GM12878 (cell line): ENCODE measurements around the gene SPATA32. TPM values are rescaled to one million over a fixed set of nuclear protein-coding genes. Genes with fewer than 3 reads are reported as not detected.

Source experiments
- ATAC-seq: fragments of 200-7000 bp; cut with Tn5 transposase; 3 replicates; pipeline ENCODE4 v1.9.1; 2020; ENCODE audit warnings: mild to moderate bottlenecking, moderate library complexity
- BruUV-seq: library from RNA; stranded (reverse); fragments of 400-500 nt; replicated peaks from 2 replicates; lab custom pipeline; 2021; lab: Mats Ljungman, UMichigan
- CTCF ChIA-PET: fragments of 300-600 bp; sonication (Branson Sonifier 250); formaldehyde crosslinking; extraction: SDS; loops from one replicate; lab custom pipeline; 2021; ENCODE audit warnings: inconsistent platforms; lab: Yijun Ruan, JAX
- POLR2A ChIA-PET: fragments of 350-600 bp; formaldehyde crosslinking; extraction: SDS; loops from one replicate; lab custom pipeline; 2021; ENCODE audit warnings: inconsistent platforms; lab: Charles Lee
- RAD21 ChIA-PET: fragments of 300-600 bp; sonication (Branson Sonifier 250); formaldehyde crosslinking; loops from one replicate; lab custom pipeline; 2023; ENCODE audit warnings: antibody characterized with exemption; ENCODE audit not compliant: unreplicated experiment; lab: Charles Lee
- SMC1A ChIA-PET: fragments of 300-600 bp; sonication (Branson Sonifier 250); formaldehyde crosslinking; loops from one replicate; lab custom pipeline; 2023; ENCODE audit not compliant: unreplicated experiment, uncharacterized antibody; lab: Charles Lee
- DNase-seq: peaks from one replicate; pipeline ENCODE4 v3.0.0-alpha.2; 2011; ENCODE audit warnings: low read depth, low spot score
- FAIRE-seq: peaks from 3 replicates; lab custom pipeline; 2011; peaks lifted over from hg19 to GRCh38; lab: Jason Lieb, UNC
- H2AFZ ChIP-seq: 2 replicates; pipeline ENCODE4 v1.6.0; 2011; ENCODE audit warnings: low read depth, low read length, control low read depth; ENCODE audit not compliant: control insufficient read depth
- H3K27ac ChIP-seq: 2 replicates; pipeline ENCODE4 v1.5.1; 2011; ENCODE audit warnings: control low read depth; ENCODE audit not compliant: control insufficient read depth, insufficient read depth
- H3K27me3 ChIP-seq, 2 experiments: replicated peaks in 1 of 2; 2 replicates each; pipeline versions ENCODE4 v1.6.0 to v1.6.1; 2011; ENCODE audit warnings: low read length in 1 of 2; ENCODE audit not compliant: control insufficient read depth in 2 of 2, insufficient read depth in 2 of 2
- H3K36me3 ChIP-seq, 2 experiments: 2 replicates each; pipeline ENCODE4 v1.5.1; 2011; ENCODE audit warnings: low read length in 1 of 2; ENCODE audit not compliant: control insufficient read depth in 2 of 2, insufficient read depth in 2 of 2
- H3K4me1 ChIP-seq: 2 replicates; pipeline ENCODE4 v1.6.1; 2011; ENCODE audit warnings: mild to moderate bottlenecking, low read length, moderate library complexity, mixed read lengths; ENCODE audit not compliant: control insufficient read depth, insufficient read depth
- H3K4me2 ChIP-seq: 2 replicates; pipeline ENCODE4 v1.6.0; 2011; ENCODE audit warnings: control low read depth; ENCODE audit not compliant: control insufficient read depth, insufficient read depth
- H3K4me3 ChIP-seq: fragments of 200-600 bp; sonication (generic); 2 replicates; pipeline ENCODE4 v1.5.1; 2016
- H3K79me2 ChIP-seq: 2 replicates; pipeline ENCODE4 v1.6.0; 2011; ENCODE audit warnings: low read length; ENCODE audit not compliant: control insufficient read depth, insufficient read depth
- H3K9ac ChIP-seq: 2 replicates; pipeline ENCODE4 v1.8.0; 2011; ENCODE audit warnings: low read length, control low read depth, mixed read lengths; ENCODE audit not compliant: control insufficient read depth, insufficient read depth
- H3K9me3 ChIP-seq: replicated peaks from 3 replicates; pipeline ENCODE4 v1.5.1; 2011; ENCODE audit warnings: mild to moderate bottlenecking, low read length; ENCODE audit not compliant: control insufficient read depth, insufficient read depth
- H4K20me1 ChIP-seq: 2 replicates; pipeline ENCODE4 v1.6.0; 2011; ENCODE audit not compliant: control insufficient read depth, insufficient read depth
- EZH2 ChIP-seq: IDR thresholded peaks from 2 replicates; pipeline ENCODE4 v1.6.1; 2012; ENCODE audit warnings: low read depth, mild to moderate bottlenecking, control low read depth, inconsistent platforms, low read length, borderline replicate concordance; ENCODE audit not compliant: control insufficient read depth
- FOXM1 ChIP-seq: IDR thresholded peaks from 2 replicates; pipeline ENCODE4 v1.6.1; 2012; ENCODE audit warnings: low read depth, mild to moderate bottlenecking, inconsistent platforms, low read length, moderate library complexity
- IRF4 ChIP-seq: IDR thresholded peaks from 2 replicates; pipeline ENCODE4 v1.6.1; 2011; ENCODE audit warnings: low read depth, low read length
- NR2C2 ChIP-seq: IDR thresholded peaks from 2 replicates; pipeline ENCODE4 v1.6.1; 2011; ENCODE audit warnings: borderline replicate concordance, low read depth; ENCODE audit not compliant: control insufficient read depth, insufficient read length
- PAX5 ChIP-seq: IDR thresholded peaks from 2 replicates; pipeline ENCODE4 v1.6.1; 2011; ENCODE audit warnings: low read depth, low read length, borderline replicate concordance
- PML ChIP-seq: IDR thresholded peaks from 2 replicates; pipeline ENCODE4 v1.6.1; 2012; ENCODE audit warnings: low read length, inconsistent platforms
- RB1 ChIP-seq: fragments of 450-650 bp; formaldehyde crosslinking; IDR thresholded peaks from 2 replicates; pipeline ENCODE4 v1.6.1; 2017; ENCODE audit warnings: mild to moderate bottlenecking, borderline replicate concordance
- SRF ChIP-seq, 2 experiments: IDR thresholded peaks; 2 replicates each; pipeline ENCODE4 v1.6.1; 2011; ENCODE audit warnings: low read depth in 2 of 2, low read length in 2 of 2, mild to moderate bottlenecking in 1 of 2, moderate library complexity in 1 of 2
- ZBED1 ChIP-seq: IDR thresholded peaks from 2 replicates; pipeline ENCODE4 v1.6.1; 2016; ENCODE audit warnings: borderline replicate concordance
- ZNF207 ChIP-seq: fragments of 450-650 bp; IDR thresholded peaks from 2 replicates; pipeline ENCODE4 v1.6.1; 2014; ENCODE audit warnings: antibody characterized with exemption, mild to moderate bottlenecking, borderline replicate concordance
- WGBS: methylation state at CpG from one replicate; pipeline ENCODE4 v1.1.6; 2016; ENCODE audit warnings: low lambda C conversion rate; ENCODE audit not compliant: insufficient replicate concordance, insufficient coverage; ENCODE audit errors: missing lambda C conversion rate; 5-methylcytosine and 5-hydroxymethylcytosine counted together
- in situ Hi-C: fragments of 300-500 bp; cut with MboI; formaldehyde crosslinking; loops from 9 replicates; pipeline ENCODE4 v1.14.3; 2018; ENCODE audit warnings: mixed read lengths
- intact Hi-C: fragments of 100-400 bp; cut with micrococcal nuclease; formaldehyde crosslinking; loops from one replicate; pipeline ENCODE4 v1.14.2; 2022; ENCODE audit not compliant: unreplicated experiment
- polyA plus RNA-seq, 11 experiments: library from polyadenylated mRNA; depleted of rRNA in 4 of 11; unstranded in 6 of 11; stranded (reverse) in 5 of 11; fragments of >200 nt; fragmentation: Nextera tagmentation in 4 of 11; fragmentation: Illumina TruSeq in 1 of 11; extraction: Ambion mirVana in 4 of 11; extraction: Trizol in 1 of 11; gene quantifications; 1 replicate in 1 of 11; 2 replicates in 10 of 11; pipeline versions ENCODE4 v1.2.1 to v1.2.3, GENCODE V29; 2011 to 2016; ENCODE audit warnings: inconsistent platforms in 2 of 11, missing spikeins in 2 of 11, low read depth in 1 of 11
- total RNA-seq, 4 experiments: library from RNA; depleted of rRNA in 3 of 4; stranded (reverse); fragments of >200 nt in 3 of 4; fragmentation: Illumina TruSeq in 1 of 4; extraction: Trizol in 1 of 4; gene quantifications; 2 replicates each; pipeline versions ENCODE4 v1.2.1 to v1.2.3, GENCODE V29; 2013 to 2021
- TF ChIP-seq, protein P1 (sequence below): IDR thresholded peaks from 2 replicates; pipeline ENCODE4 v1.6.1; 2011; ENCODE audit warnings: low read depth, mild to moderate bottlenecking, low read length, moderate library complexity, borderline replicate concordance; ENCODE audit errors: extremely low read depth
- TF ChIP-seq, protein P2 (sequence below): IDR thresholded peaks from 2 replicates; pipeline ENCODE4 v1.6.1; 2012; ENCODE audit warnings: low read depth, low read length, improper control_type of control experiment
- TF ChIP-seq, protein P3 (sequence below): fragments of 450-650 bp; IDR thresholded peaks from 2 replicates; pipeline ENCODE4 v1.6.1; 2018; ENCODE audit warnings: borderline replicate concordance, mild to moderate bottlenecking; ENCODE audit not compliant: partially characterized antibody
- TF ChIP-seq, protein P4 (sequence below): fragments of 150-350 bp; IDR thresholded peaks from 2 replicates; pipeline ENCODE4 v1.6.1; 2016; ENCODE audit warnings: low read depth, low read length

SPATA32 gene
- total and polyA plus RNA-seq, 10 of the 15 experiments (the other 5 are each of a cell fraction or from before 2014, with no cell fraction given) = 0.03 to 0.35 (median 0.11) TPM; not detected in 3

DNA sequence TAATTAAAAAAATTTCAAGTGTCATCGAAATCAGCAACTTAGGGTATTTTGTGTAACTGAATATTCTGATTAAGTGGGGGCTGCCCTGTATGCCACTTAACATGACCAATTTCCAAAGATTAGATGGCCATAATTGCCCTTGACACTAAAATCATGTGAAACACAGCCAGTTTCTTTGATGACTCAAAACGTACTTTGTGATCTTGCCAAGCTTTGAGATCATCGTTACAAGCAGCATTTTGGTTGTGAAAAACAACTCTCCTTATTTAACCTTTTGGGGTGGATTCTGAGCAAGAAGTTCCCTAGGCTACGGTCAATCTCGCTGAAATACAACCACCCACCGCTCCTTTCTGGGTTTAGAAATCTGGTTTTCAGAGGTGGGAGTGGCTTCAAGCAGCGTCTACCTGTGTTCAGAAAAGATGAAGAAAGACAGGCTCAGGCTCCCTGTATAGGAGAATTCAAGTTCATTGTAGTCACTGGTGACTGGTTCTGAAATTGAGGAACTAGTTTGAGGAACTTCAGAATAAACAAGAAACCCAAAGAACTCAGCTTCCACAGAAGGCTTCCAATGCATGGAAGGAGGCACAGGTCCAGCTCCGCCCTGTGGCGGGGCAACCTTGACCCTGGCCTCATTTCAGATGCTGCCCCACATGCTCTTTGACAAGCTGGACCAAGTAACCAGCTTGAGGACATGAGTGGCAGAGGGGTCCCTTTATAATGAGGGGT, 45.6 kb upstream of the SPATA32 start (continued):
- TF ChIP-seq, protein P1, sequence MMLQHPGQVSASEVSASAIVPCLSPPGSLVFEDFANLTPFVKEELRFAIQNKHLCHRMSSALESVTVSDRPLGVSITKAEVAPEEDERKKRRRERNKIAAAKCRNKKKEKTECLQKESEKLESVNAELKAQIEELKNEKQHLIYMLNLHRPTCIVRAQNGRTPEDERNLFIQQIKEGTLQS = no peak
- TF ChIP-seq ZNF207 (peak; percentile 60; the same call in 1 of the 2 replicates), RB1 (no peak), PAX5 (peak; percentile 47; the same call in 1 of the 2 replicates)
- TF ChIP-seq, protein P2, sequence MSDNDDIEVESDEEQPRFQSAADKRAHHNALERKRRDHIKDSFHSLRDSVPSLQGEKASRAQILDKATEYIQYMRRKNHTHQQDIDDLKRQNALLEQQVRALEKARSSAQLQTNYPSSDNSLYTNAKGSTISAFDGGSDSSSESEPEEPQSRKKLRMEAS = no peak

DNA sequence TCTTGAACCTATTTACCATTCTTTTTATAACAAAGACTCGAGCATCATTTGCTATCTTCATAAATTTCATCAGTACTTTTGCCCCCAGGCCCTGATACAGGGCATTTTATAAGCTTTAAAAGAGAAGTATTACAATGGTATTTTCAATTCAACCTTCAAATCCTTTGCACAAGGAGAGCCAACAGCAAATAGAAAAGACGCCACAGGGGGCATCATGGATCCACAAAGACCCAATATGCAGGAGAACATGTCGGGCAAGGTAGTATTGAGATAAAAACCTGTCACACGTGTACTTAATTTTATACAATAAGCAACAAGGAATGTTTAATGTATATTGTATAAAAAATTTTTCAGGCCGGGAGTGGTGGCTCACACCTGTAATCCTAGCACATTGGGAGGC, 44.7 kb upstream of the SPATA32 start:
- no peak overlapping the region for H3K4me3 ChIP-seq
- no peaks in the 10 kb centered on the region; the same call in 2 of the 3 replicates for H3K9me3 ChIP-seq
- H4K20me1 ChIP-seq = no peaks in the 10 kb centered on the region
- no peak for ATAC-seq
- intact Hi-C loops = no loop called here
- no TSS peak for BruUV-seq
- SMC1A ChIA-PET = interaction anchor here (1.4 to 17.3 kb wide), 5 partner anchors 10 to 78 kb away, joined by 5 to 153 read pairs (median 26); partner anchors contain the start of gene MAP3K14
- H3K4me1 ChIP-seq = peaks cover 85% of the 10 kb centered on the region
- H3K79me2 ChIP-seq = peaks cover 83% of the 10 kb centered on the region
- RAD21 ChIA-PET = interaction anchor here (1.2 to 12.1 kb wide), 6 partner anchors 8 to 87 kb away, joined by 4 to 216 read pairs (median 10); partner anchors contain the start of gene MAP3K14
- no peaks in the 10 kb centered on the region for H3K27me3 ChIP-seq
- no peak for DNase-seq
- H3K9ac ChIP-seq = peak overlapping the region; percentile 13; the same call in 1 of the 2 replicates
- 50% methylated on average over 5 of the region's 5 CpGs for WGBS
- peak overlapping the region; percentile 60 for H3K27ac ChIP-seq
- in situ Hi-C loops = no loop called here
- FAIRE-seq = no peak
- H3K4me2 ChIP-seq = no peak overlapping the region
- POLR2A ChIA-PET = interaction anchor here (0.6 to 11.6 kb wide), 7 partner anchors 8 to 155 kb away, joined by 3 to 203 read pairs (median 11); partner anchors contain the start of genes FMNL1 and MAP3K14
- CTCF ChIA-PET = interaction anchor here (0.8 to 13.2 kb wide), 7 partner anchors 8 to 78 kb away, joined by 3 to 194 read pairs (median 4); partner anchors contain the start of gene MAP3K14
- H2AFZ ChIP-seq = no peak overlapping the region
- no peak for TF ChIP-seq ZBED1
- TF ChIP-seq SRF (IDR thresholded peaks at IDR 0.05; ENCODE audit: low read depth in 2 of 2, low read length in 2 of 2) = no peak
- no peak for TF ChIP-seq EZH2
- TF ChIP-seq, protein P3, sequence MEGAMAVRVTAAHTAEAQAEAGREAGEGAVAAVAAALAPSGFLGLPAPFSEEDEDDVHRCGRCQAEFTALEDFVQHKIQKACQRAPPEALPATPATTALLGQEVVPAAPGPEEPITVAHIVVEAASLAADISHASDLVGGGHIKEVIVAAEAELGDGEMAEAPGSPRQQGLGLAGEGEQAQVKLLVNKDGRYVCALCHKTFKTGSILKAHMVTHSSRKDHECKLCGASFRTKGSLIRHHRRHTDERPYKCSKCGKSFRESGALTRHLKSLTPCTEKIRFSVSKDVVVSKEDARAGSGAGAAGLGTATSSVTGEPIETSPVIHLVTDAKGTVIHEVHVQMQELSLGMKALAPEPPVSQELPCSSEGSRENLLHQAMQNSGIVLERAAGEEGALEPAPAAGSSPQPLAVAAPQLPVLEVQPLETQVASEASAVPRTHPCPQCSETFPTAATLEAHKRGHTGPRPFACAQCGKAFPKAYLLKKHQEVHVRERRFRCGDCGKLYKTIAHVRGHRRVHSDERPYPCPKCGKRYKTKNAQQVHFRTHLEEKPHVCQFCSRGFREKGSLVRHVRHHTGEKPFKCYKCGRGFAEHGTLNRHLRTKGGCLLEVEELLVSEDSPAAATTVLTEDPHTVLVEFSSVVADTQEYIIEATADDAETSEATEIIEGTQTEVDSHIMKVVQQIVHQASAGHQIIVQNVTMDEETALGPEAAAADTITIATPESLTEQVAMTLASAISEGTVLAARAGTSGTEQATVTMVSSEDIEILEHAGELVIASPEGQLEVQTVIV = no peak
- TF ChIP-seq, protein P4, sequence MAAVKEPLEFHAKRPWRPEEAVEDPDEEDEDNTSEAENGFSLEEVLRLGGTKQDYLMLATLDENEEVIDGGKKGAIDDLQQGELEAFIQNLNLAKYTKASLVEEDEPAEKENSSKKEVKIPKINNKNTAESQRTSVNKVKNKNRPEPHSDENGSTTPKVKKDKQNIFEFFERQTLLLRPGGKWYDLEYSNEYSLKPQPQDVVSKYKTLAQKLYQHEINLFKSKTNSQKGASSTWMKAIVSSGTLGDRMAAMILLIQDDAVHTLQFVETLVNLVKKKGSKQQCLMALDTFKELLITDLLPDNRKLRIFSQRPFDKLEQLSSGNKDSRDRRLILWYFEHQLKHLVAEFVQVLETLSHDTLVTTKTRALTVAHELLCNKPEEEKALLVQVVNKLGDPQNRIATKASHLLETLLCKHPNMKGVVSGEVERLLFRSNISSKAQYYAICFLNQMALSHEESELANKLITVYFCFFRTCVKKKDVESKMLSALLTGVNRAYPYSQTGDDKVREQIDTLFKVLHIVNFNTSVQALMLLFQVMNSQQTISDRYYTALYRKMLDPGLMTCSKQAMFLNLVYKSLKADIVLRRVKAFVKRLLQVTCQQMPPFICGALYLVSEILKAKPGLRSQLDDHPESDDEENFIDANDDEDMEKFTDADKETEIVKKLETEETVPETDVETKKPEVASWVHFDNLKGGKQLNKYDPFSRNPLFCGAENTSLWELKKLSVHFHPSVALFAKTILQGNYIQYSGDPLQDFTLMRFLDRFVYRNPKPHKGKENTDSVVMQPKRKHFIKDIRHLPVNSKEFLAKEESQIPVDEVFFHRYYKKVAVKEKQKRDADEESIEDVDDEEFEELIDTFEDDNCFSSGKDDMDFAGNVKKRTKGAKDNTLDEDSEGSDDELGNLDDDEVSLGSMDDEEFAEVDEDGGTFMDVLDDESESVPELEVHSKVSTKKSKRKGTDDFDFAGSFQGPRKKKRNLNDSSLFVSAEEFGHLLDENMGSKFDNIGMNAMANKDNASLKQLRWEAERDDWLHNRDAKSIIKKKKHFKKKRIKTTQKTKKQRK = no peak
- no peak for TF ChIP-seq NR2C2
- no peak for TF ChIP-seq PML
- TF ChIP-seq FOXM1 = no peak
- no peak for TF ChIP-seq IRF4
- TF ChIP-seq, all 136 proteins: peak for 0
- H3K36me3 ChIP-seq = peaks cover 5 to 18% of the 10 kb centered on the region in 2 experiments
